PC-3 (cell line): ENCODE data around the gene CIB1. TPM values are rescaled to one million over a fixed set of nuclear protein-coding genes. Genes with fewer than 3 reads are reported as not detected.

ENCODE experiments used
- ATAC-seq: fragments of 200-7000 bp; cut with Tn5 transposase; 2 replicates; pipeline ENCODE4 v1.9.1; 2020; ENCODE audit warnings: mild to moderate bottlenecking, moderate library complexity
- BruUV-seq: library from RNA; stranded (reverse); fragments of 400-500 nt; replicated peaks from 2 replicates; lab custom pipeline; 2021; lab: Mats Ljungman, UMichigan
- CTCF ChIA-PET: fragments of 300-600 bp; sonication (Branson Sonifier 250); formaldehyde crosslinking; loops from one replicate; lab custom pipeline; 2022; ENCODE audit warnings: antibody characterized with exemption; lab: Charles Lee
- POLR2A ChIA-PET: fragments of 300-600 bp; sonication (Branson Sonifier 250); formaldehyde crosslinking; loops from one replicate; lab custom pipeline; 2022; ENCODE audit warnings: antibody characterized with exemption; ENCODE audit not compliant: unreplicated experiment; lab: Charles Lee
- DNase-seq: peaks from one replicate; pipeline ENCODE4 v3.0.0-alpha.2; 2015
- H2AFZ ChIP-seq: fragments of 300-600 bp; sonication (generic); 2 replicates; pipeline ENCODE4 v1.6.0; 2016; ENCODE audit warnings: antibody characterized with exemption, low read length
- H3F3A ChIP-seq: fragments of 300-600 bp; sonication (generic); one replicate; pipeline ENCODE4 v1.6.0; 2017; ENCODE audit warnings: antibody characterized with exemption, low read length, control low read depth, mild to moderate bottlenecking; ENCODE audit not compliant: unreplicated experiment
- H3K27ac ChIP-seq: fragments of 300-600 bp; sonication (generic); 2 replicates; pipeline ENCODE4 v1.5.1; 2016; ENCODE audit warnings: mild to moderate bottlenecking, low read length
- H3K27me3 ChIP-seq: fragments of 300-600 bp; sonication (generic); 2 replicates; pipeline ENCODE4 v1.6.1; 2016; ENCODE audit warnings: low read length, mixed read lengths
- H3K36me3 ChIP-seq: fragments of 300-600 bp; sonication (generic); 2 replicates; pipeline ENCODE4 v1.6.1; 2016; ENCODE audit warnings: low read depth, mixed run types, low read length, mixed read lengths
- H3K4me1 ChIP-seq: fragments of 300-600 bp; sonication (generic); 2 replicates; pipeline ENCODE4 v1.5.1; 2016; ENCODE audit warnings: low read length; ENCODE audit not compliant: insufficient read depth
- H3K4me2 ChIP-seq: fragments of 300-600 bp; sonication (generic); 2 replicates; pipeline ENCODE4 v1.6.0; 2016; ENCODE audit warnings: low read length
- H3K4me3 ChIP-seq: fragments of 300-600 bp; sonication (generic); 2 replicates; pipeline ENCODE4 v1.5.1; 2016; ENCODE audit warnings: mild to moderate bottlenecking, low read length, mixed read lengths
- H3K79me2 ChIP-seq: fragments of 300-600 bp; sonication (generic); 2 replicates; pipeline ENCODE4 v1.6.1; 2017; ENCODE audit warnings: low read length, mixed read lengths
- H3K9ac ChIP-seq: fragments of 300-600 bp; sonication (generic); 2 replicates; pipeline ENCODE4 v1.6.0; 2016; ENCODE audit warnings: mild to moderate bottlenecking, low read length
- H3K9me2 ChIP-seq: fragments of 300-600 bp; sonication (generic); replicated peaks from 2 replicates; pipeline ENCODE4 v1.6.1; 2016; ENCODE audit warnings: mixed run types, low read length, mixed read lengths
- H3K9me3 ChIP-seq: fragments of 300-600 bp; sonication (generic); 2 replicates; pipeline ENCODE4 v1.6.1; 2016; ENCODE audit warnings: low read length, mixed read lengths
- H4K20me1 ChIP-seq: fragments of 300-600 bp; sonication (generic); 2 replicates; pipeline ENCODE4 v1.6.1; 2016; ENCODE audit warnings: low read length, mixed read lengths
- CTCF ChIP-seq: fragments of 300-600 bp; sonication (generic); conservative IDR thresholded peaks from 2 replicates; pipeline ENCODE4 v1.5.1; 2017; ENCODE audit warnings: antibody characterized with exemption, low read depth, mild to moderate bottlenecking, low read length
- EZH2 ChIP-seq: fragments of 300-600 bp; sonication (generic); IDR thresholded peaks from one replicate; pipeline ENCODE4 v1.6.1; 2017; ENCODE audit warnings: antibody characterized with exemption, mild to moderate bottlenecking, low read length; ENCODE audit not compliant: unreplicated experiment
- EZH2phosphoT487 ChIP-seq: fragments of 300-600 bp; sonication (generic); IDR thresholded peaks from 2 replicates; pipeline ENCODE4 v1.6.1; 2018; ENCODE audit warnings: mild to moderate bottlenecking, antibody characterized with exemption, low read length, borderline replicate concordance
- intact Hi-C: fragments of 100-400 bp; cut with micrococcal nuclease; formaldehyde crosslinking; loops from 2 replicates; pipeline ENCODE4 v1.9.0; 2023
- total RNA-seq: library from RNA; depleted of rRNA; stranded (reverse); fragments of >200 nt; gene quantifications from 2 replicates; pipeline ENCODE4 v1.2.3, GENCODE V29; 2014

CIB1 gene
- total RNA-seq, 1 experiment from 2014 or later: 83.7 TPM

DNA sequence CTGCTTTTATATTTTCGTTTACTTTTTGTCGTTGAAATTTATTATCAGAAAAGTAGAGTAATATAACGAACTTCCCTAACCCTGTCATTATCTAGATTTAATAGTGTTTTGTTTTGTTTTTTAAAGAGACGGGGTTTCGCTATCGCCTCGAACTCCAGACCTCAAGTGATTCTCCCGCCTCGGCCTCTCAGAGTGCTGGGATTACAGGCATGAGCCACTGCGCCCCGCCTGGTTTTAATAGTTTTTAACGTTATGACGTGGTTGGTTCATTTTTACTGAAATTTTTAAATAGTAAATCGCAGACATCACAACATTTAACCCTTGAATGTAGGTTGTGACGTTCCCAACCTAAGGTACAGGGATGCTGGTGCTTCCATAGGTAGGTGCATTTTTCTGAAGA, 32.7 kb upstream of the CIB1 start:
- Histone ChIP-seq H3K4me3 (peak overlapping the region; percentile 77), H3K4me1 (peaks cover 53% of the 10 kb centered on the region), H3K4me2 (peak overlapping the region; percentile 97), H2AFZ (peak overlapping the region; percentile 60; the same call in 1 of the 2 replicates), H3K79me2 (peaks cover 72% of the 10 kb centered on the region), H3K9me3 (no peaks in the 10 kb centered on the region), H3K27ac (peak overlapping the region; percentile 76), H3K36me3 (peaks cover 28% of the 10 kb centered on the region), H3K9me2 (no peaks in the 10 kb centered on the region), H3K27me3 (no peaks in the 10 kb centered on the region), H3F3A (no peaks in the 10 kb centered on the region), H4K20me1 (peaks cover 44% of the 10 kb centered on the region), H3K9ac (peak overlapping the region; percentile 96)
- intact Hi-C loops: loop anchor here (5.0 kb wide), 1 partner anchor 34 kb away; the partner anchor contains the start of genes CIB1 and GDPGP1
- no TSS peak for BruUV-seq
- ATAC-seq: no peak
- ChIA-PET CTCF (no interaction called here), POLR2A (no interaction called here)
- no peak for TF ChIP-seq EZH2phosphoT487
- no peak for TF ChIP-seq EZH2
- TF ChIP-seq CTCF: no peak
- peak; percentile 33 for DNase-seq

DNA sequence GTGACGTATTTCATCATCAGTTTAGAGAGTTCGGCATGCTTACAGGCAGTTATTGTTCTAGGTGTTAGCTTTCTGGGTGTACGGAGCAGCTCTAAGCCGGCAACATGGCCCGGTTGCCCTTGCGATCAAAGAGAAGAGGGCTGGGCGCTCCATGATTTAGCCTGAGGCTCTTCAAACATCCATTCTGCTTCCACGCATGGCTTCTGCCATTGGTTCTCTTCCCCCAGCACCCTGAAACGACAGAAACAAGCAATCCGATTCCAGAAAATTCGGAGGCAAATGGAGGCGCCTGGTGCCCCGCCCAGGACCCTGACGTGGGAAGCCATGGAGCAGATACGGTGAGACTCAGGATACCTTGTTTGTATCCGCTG, 32.3 kb upstream of the CIB1 start:
- peak; percentile 32 for DNase-seq
- H3K79me2 ChIP-seq: peaks cover 68% of the 10 kb centered on the region

More for the DNA sequence above, 32.3 kb upstream of the CIB1 start:
- TSS peak; percentile 53 for BruUV-seq
- H3K27me3 ChIP-seq: no peaks in the 10 kb centered on the region
- peak overlapping the region; percentile 97 for H3K4me2 ChIP-seq
- ChIA-PET CTCF (no interaction called here), POLR2A (no interaction called here)
- H3K9ac ChIP-seq: peak overlapping the region; percentile 96
- intact Hi-C loops: loop anchor here (5.0 kb wide), 1 partner anchor 34 kb away; the partner anchor contains the start of genes CIB1 and GDPGP1
- peak overlapping the region; percentile 76 for H3K27ac ChIP-seq
- H3K4me3 ChIP-seq: peak overlapping the region; percentile 77
- no peaks in the 10 kb centered on the region for H3F3A ChIP-seq
- H2AFZ ChIP-seq: peak overlapping the region; percentile 60
- TF ChIP-seq CTCF (no peak), EZH2 (no peak), EZH2phosphoT487 (no peak)
- peaks cover 24% of the 10 kb centered on the region for H3K36me3 ChIP-seq
- H3K9me2 ChIP-seq: no peaks in the 10 kb centered on the region
- peak; percentile 10 for ATAC-seq
- H3K9me3 ChIP-seq: no peaks in the 10 kb centered on the region
- peaks cover 55% of the 10 kb centered on the region for H3K4me1 ChIP-seq
- peaks cover 40% of the 10 kb centered on the region for H4K20me1 ChIP-seq
